ENCODE data around the gene GLG1. TPM values are rescaled to one million over a fixed set of nuclear protein-coding genes. Genes with fewer than 3 reads are reported as not detected.

Gene GLG1
- total RNA-seq, 1 experiment from 2014 or later: 117 TPM

DNA sequence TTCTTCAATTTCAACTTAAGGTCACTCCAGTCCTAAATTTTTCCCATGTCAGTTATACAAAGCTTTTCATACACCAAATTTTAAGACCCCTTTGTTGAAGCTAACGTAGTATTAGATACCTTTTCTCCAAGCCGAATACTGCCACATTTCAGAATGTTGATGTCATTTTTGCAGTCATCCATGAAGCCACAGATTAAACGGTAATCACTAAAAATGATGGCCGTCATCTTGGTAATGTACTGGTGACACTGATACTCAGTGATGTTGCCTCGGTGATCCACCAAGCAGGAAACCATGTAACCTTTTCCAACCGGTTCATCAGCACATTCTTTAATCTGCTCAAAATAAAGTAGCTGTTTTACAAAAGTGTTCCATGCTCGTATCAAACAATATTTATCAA lies 103.5 kb downstream of the GLG1 start:
- POLR2A ChIA-PET (ENCODE audit: unreplicated experiment): no interaction called here
- no peak for DNase-seq
- H3K9me2 ChIP-seq (ENCODE audit: insufficient read depth): no peaks in the 10 kb centered on the region
- H2AFZ ChIP-seq: no peak overlapping the region
- H3K4me3 ChIP-seq: no peak overlapping the region
- 0 out of 2 replicates have a peak, but pooled peaks cover 3% of the 10 kb centered on the region for H3K36me3 ChIP-seq (ENCODE audit: low read depth)
- H4K20me1 ChIP-seq (ENCODE audit: insufficient read depth): 0 out of 2 replicates have a peak, but pooled peaks cover 4% of the 10 kb centered on the region
- H3K79me2 ChIP-seq (ENCODE audit: low read depth): peaks cover 4% of the 10 kb centered on the region; the same call in 1 of the 2 replicates
- no peaks in the 10 kb centered on the region for H3K4me1 ChIP-seq (replicated peaks; ENCODE audit: insufficient read depth)
- H3K4me2 ChIP-seq: no peak overlapping the region
- TF ChIP-seq, protein P1, sequence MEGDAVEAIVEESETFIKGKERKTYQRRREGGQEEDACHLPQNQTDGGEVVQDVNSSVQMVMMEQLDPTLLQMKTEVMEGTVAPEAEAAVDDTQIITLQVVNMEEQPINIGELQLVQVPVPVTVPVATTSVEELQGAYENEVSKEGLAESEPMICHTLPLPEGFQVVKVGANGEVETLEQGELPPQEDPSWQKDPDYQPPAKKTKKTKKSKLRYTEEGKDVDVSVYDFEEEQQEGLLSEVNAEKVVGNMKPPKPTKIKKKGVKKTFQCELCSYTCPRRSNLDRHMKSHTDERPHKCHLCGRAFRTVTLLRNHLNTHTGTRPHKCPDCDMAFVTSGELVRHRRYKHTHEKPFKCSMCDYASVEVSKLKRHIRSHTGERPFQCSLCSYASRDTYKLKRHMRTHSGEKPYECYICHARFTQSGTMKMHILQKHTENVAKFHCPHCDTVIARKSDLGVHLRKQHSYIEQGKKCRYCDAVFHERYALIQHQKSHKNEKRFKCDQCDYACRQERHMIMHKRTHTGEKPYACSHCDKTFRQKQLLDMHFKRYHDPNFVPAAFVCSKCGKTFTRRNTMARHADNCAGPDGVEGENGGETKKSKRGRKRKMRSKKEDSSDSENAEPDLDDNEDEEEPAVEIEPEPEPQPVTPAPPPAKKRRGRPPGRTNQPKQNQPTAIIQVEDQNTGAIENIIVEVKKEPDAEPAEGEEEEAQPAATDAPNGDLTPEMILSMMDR (conservative IDR thresholded peaks at IDR 0.05): no peak
- TF ChIP-seq EZH2 (IDR thresholded peaks at IDR 0.05; ENCODE audit: low read depth): no peak
- no peaks in the 10 kb centered on the region; the same call in 1 of the 2 replicates for H3F3A ChIP-seq (ENCODE audit: insufficient read depth, low read depth)
- CTCF ChIA-PET: no interaction called here
- no peaks in the 10 kb centered on the region for H3K9me3 ChIP-seq (ENCODE audit: insufficient read depth, low read depth)
- no peak overlapping the region for H3K27ac ChIP-seq
- no TSS peak for BruUV-seq (replicated peaks)
- intact Hi-C loops (cut with micrococcal nuclease; ENCODE audit: unreplicated experiment): no loop called here
- no peaks in the 10 kb centered on the region for H3K27me3 ChIP-seq (ENCODE audit: insufficient read depth, low read depth)

DNA sequence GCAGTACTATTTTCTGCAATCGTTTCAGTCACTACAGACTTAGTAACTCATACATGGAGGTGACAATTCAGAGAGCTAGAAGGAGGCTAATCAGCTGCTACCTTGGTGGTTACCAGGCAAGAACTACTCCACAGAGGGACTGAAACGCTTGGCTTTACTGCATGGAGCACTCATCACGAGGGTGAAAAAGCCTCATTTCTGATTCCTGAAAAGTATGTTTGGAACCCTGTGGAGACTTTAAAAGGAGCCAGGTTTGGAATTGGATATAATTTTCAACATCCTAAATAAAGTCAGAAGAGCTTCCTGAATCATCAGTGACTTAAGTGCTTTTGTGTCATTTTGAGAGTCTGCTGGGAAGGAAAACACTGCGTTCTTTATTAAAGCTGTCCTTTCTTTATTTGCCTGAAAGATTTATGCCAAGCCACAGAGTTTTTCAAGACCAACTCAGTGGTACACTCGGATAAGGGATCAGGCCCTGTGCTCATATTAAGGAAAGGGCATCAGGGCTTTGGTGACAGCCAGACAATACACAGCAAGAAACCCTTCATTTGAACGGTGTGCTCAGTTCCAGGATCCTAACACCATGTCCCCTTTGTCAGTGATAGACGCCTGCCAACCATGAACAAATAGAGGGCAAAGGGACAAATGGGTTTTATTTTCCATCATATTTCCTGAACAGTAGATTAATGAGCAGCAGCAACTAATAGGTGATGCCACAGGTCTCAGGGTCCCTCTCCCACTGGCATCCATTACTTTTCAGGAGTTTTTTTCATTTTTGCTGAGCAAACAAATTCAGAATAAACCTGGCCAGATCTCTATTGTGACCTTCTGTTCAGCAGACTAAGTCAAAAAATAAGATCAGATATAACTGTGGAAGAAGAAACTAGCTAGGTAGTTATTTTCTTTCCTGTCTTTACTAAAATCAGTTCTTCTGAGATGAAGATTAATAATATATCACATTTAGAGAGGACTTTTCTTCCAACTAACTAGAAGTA lies 105.1 kb downstream of the GLG1 start:
- no peaks in the 10 kb centered on the region for H3K9me3 ChIP-seq (ENCODE audit: insufficient read depth, low read depth)
- H3K4me2 ChIP-seq: no peak overlapping the region
- no peaks in the 10 kb centered on the region for H3K27me3 ChIP-seq (ENCODE audit: insufficient read depth, low read depth)
- POLR2A ChIA-PET (ENCODE audit: unreplicated experiment): no interaction called here
- BruUV-seq (replicated peaks): no TSS peak
- 0 out of 2 replicates have a peak, but pooled peaks cover 3% of the 10 kb centered on the region for H3K36me3 ChIP-seq (ENCODE audit: low read depth)
- no peak for TF ChIP-seq EZH2 (IDR thresholded peaks at IDR 0.05; ENCODE audit: low read depth)
- TF ChIP-seq, protein P1 (conservative IDR thresholded peaks at IDR 0.05): no peak
- no peak overlapping the region for H3K4me3 ChIP-seq
- peaks cover 4% of the 10 kb centered on the region; the same call in 1 of the 2 replicates for H3K79me2 ChIP-seq (ENCODE audit: low read depth)
- DNase-seq: no peak
- H3K27ac ChIP-seq: no peak overlapping the region
- no peaks in the 10 kb centered on the region for H3F3A ChIP-seq (ENCODE audit: insufficient read depth, low read depth)
- intact Hi-C loops (cut with micrococcal nuclease; ENCODE audit: unreplicated experiment): no loop called here
- H3K9me2 ChIP-seq (ENCODE audit: insufficient read depth): no peaks in the 10 kb centered on the region
- H3K4me1 ChIP-seq (replicated peaks; ENCODE audit: insufficient read depth): no peaks in the 10 kb centered on the region
- 0 out of 2 replicates have a peak, but pooled peaks cover 3% of the 10 kb centered on the region for H4K20me1 ChIP-seq (ENCODE audit: insufficient read depth)
- no peak overlapping the region for H2AFZ ChIP-seq
- CTCF ChIA-PET: no interaction called here

DNA sequence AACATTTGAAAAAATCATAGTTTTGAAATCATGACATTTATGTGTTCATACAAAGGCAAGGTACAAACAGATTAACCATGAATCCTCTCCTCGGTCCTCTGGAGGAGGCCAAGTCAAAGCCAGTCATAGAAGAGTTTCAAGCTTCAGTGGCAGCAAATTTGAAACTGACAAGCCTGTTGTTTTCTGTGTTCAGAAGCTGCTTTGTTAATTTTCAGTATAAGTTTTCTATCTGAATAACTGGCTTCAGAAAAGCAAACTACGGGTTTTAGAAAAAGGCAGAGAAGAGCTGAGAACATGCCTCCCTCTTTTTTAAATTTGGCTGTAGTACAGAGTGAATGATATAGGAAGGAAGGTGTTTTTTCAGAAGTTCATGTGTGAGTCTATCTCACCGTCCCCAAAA lies 106.0 kb downstream of the GLG1 start:
- ChIA-PET POLR2A (ENCODE audit: unreplicated experiment) (no interaction called here), CTCF (no interaction called here)
- H3K4me1 ChIP-seq (replicated peaks; ENCODE audit: insufficient read depth): no peaks in the 10 kb centered on the region
- no peaks in the 10 kb centered on the region for H3F3A ChIP-seq (ENCODE audit: insufficient read depth, low read depth)
- 0 out of 2 replicates have a peak, but pooled peaks cover 3% of the 10 kb centered on the region for H3K36me3 ChIP-seq (ENCODE audit: low read depth)
- H3K27me3 ChIP-seq (ENCODE audit: insufficient read depth, low read depth): no peaks in the 10 kb centered on the region
- no peak overlapping the region for H3K27ac ChIP-seq
- TF ChIP-seq EZH2 (IDR thresholded peaks at IDR 0.05; ENCODE audit: low read depth): no peak
- TF ChIP-seq, protein P1 (conservative IDR thresholded peaks at IDR 0.05): no peak
- no peak overlapping the region for H3K4me2 ChIP-seq
- BruUV-seq (replicated peaks): no TSS peak
- peaks cover 4% of the 10 kb centered on the region; the same call in 1 of the 2 replicates for H3K79me2 ChIP-seq (ENCODE audit: low read depth)
- intact Hi-C loops (cut with micrococcal nuclease; ENCODE audit: unreplicated experiment): no loop called here
- no peak for DNase-seq
- H4K20me1 ChIP-seq (ENCODE audit: insufficient read depth): 0 out of 2 replicates have a peak, but pooled peaks cover 3% of the 10 kb centered on the region
- no peak overlapping the region for H3K4me3 ChIP-seq
- no peak overlapping the region for H2AFZ ChIP-seq
- no peaks in the 10 kb centered on the region for H3K9me2 ChIP-seq (ENCODE audit: insufficient read depth)
- H3K9me3 ChIP-seq (ENCODE audit: insufficient read depth, low read depth): no peaks in the 10 kb centered on the region

Measured in PC-9 (cell line).